PFSK-1 (cell line): ENCODE results near the gene SLC37A3.

Source experiments
- FOXP2 ChIP-seq: optimal IDR thresholded peaks from 2 replicates; pipeline ENCODE3; 2011; ENCODE audit warnings: borderline replicate concordance, control low read depth, inconsistent platforms; ENCODE audit not compliant: insufficient read depth; ENCODE audit errors: extremely low read length, extremely low read depth
- POLR2AphosphoS5 ChIP-seq: IDR thresholded peaks from 2 replicates; pipeline ENCODE4 v1.6.1; 2012; ENCODE audit warnings: low read depth, mild to moderate bottlenecking, control low read depth, low read length, moderate library complexity
- SIN3A ChIP-seq: IDR thresholded peaks from 2 replicates; pipeline ENCODE4 v1.6.1; 2012; ENCODE audit warnings: mild to moderate bottlenecking, low read length, moderate library complexity, borderline replicate concordance; ENCODE audit not compliant: insufficient read depth
- TAF1 ChIP-seq: IDR thresholded peaks from 2 replicates; pipeline ENCODE4 v1.6.1; 2012; ENCODE audit warnings: low read length, control low read depth, borderline replicate concordance; ENCODE audit not compliant: insufficient read depth

- TF ChIP-seq POLR2AphosphoS5, result no peak
- TF ChIP-seq FOXP2, result no peak
- no peak for TF ChIP-seq TAF1
- TF ChIP-seq SIN3A, result no peak
Measured at GRCh38 chr7:140284062-140284461, 114.3 kb downstream of the SLC37A3 start.
